Smooth muscle cell (in vitro differentiated cells): Measurements from ENCODE around the gene LRRC23. TPM values are rescaled to one million over a fixed set of nuclear protein-coding genes. Genes with fewer than 3 reads are reported as not detected.
A peak's percentile ranks its signal among the peaks of the same experiment; 100 is the strongest.

ENCODE experiments used
- DNase-seq: peaks from one replicate; lab custom pipeline; 2025; ENCODE audit not compliant: unreplicated experiment; lab: John Stamatoyannopoulos, UW
- H2AFZ ChIP-seq: fragments of 200-600 bp; sonication (generic); 2 replicates; pipeline ENCODE4 v1.6.0; 2016; ENCODE audit warnings: antibody characterized with exemption, low read depth, mild to moderate bottlenecking
- H3F3A ChIP-seq: fragments of 200-600 bp; sonication (generic); 2 replicates; pipeline ENCODE4 v1.6.0; 2017; ENCODE audit warnings: antibody characterized with exemption, low read depth
- H3K27ac ChIP-seq: fragments of 200-600 bp; sonication (generic); 2 replicates; pipeline ENCODE4 v1.5.1; 2016; ENCODE audit warnings: low read depth, mild to moderate bottlenecking
- H3K27me3 ChIP-seq: fragments of 200-600 bp; sonication (generic); 2 replicates; pipeline ENCODE4 v1.6.1; 2016; ENCODE audit warnings: low read depth, mild to moderate bottlenecking
- H3K36me3 ChIP-seq: fragments of 200-600 bp; sonication (generic); 2 replicates; pipeline ENCODE4 v1.5.1; 2016; ENCODE audit warnings: low read depth
- H3K4me1 ChIP-seq: fragments of 200-600 bp; sonication (generic); 2 replicates; pipeline ENCODE4 v1.5.1; 2016; ENCODE audit warnings: low read depth
- H3K4me2 ChIP-seq: fragments of 200-600 bp; sonication (generic); 2 replicates; pipeline ENCODE4 v1.6.0; 2016; ENCODE audit warnings: mild to moderate bottlenecking
- H3K4me3 ChIP-seq: fragments of 200-600 bp; sonication (generic); 2 replicates; pipeline ENCODE4 v1.5.1; 2016; ENCODE audit warnings: mild to moderate bottlenecking
- H3K79me2 ChIP-seq: fragments of 200-600 bp; sonication (generic); 2 replicates; pipeline ENCODE4 v1.6.0; 2016; ENCODE audit warnings: low read depth, mild to moderate bottlenecking
- H3K9ac ChIP-seq: fragments of 200-600 bp; sonication (generic); 2 replicates; pipeline ENCODE4 v1.6.0; 2016; ENCODE audit warnings: low read depth
- H3K9me3 ChIP-seq: fragments of 200-600 bp; sonication (generic); replicated peaks from 2 replicates; pipeline ENCODE4 v1.5.1; 2016; ENCODE audit warnings: low read depth
- H4K20me1 ChIP-seq: fragments of 200-600 bp; sonication (generic); 2 replicates; pipeline ENCODE4 v1.6.0; 2016; ENCODE audit warnings: low read depth
- CTCF ChIP-seq: fragments of 200-600 bp; sonication (generic); IDR thresholded peaks from 2 replicates; pipeline ENCODE4 v1.5.1; 2017; ENCODE audit warnings: borderline replicate concordance, mild to moderate bottlenecking, antibody characterized with exemption; ENCODE audit not compliant: insufficient read depth, poor library complexity, severe bottlenecking
- WGBS: methylation state at CpG from one replicate; pipeline ENCODE4 v1.1.7; 2016; ENCODE audit warnings: low lambda C conversion rate; 5-methylcytosine and 5-hydroxymethylcytosine counted together
- polyA plus RNA-seq: library from polyadenylated mRNA; unstranded; fragments of >200 nt; fragmentation: Nextera tagmentation; extraction: Ambion mirVana; gene quantifications from 2 replicates; pipeline ENCODE4 v1.2.1, GENCODE V29; 2016
- total RNA-seq: library from RNA; depleted of rRNA; stranded (reverse); fragments of >200 nt; gene quantifications from 2 replicates; pipeline ENCODE4 v1.2.3, GENCODE V29; 2014

The LRRC23 gene
- total and polyA plus RNA-seq, 2 experiments from 2014 or later: 14.2 to 19.5 TPM

- H3K4me2 ChIP-seq: no peak overlapping the region
- no peak overlapping the region for H3K9ac ChIP-seq
- H3K9me3 ChIP-seq: no peaks in the 10 kb centered on the region
- peaks cover 9% of the 10 kb centered on the region for H4K20me1 ChIP-seq
- no peak overlapping the region for H3K27ac ChIP-seq
- H3K27me3 ChIP-seq: no peaks in the 10 kb centered on the region
- no peak for TF ChIP-seq CTCF
- H3K36me3 ChIP-seq: no peaks in the 10 kb centered on the region
- no peak overlapping the region for H2AFZ ChIP-seq
- peaks cover 12% of the 10 kb centered on the region for H3K79me2 ChIP-seq
- H3F3A ChIP-seq: peaks cover 16% of the 10 kb centered on the region
- no peak for DNase-seq
- no peak overlapping the region for H3K4me3 ChIP-seq
- H3K4me1 ChIP-seq: peaks cover 29% of the 10 kb centered on the region
- 94% methylated on average over 10 of the region's 10 CpGs for WGBS
These were observed 18.5 kb downstream of the LRRC23 start for GRCh38 chr12:6923003-6923732.

- no peak for TF ChIP-seq CTCF
- Histone ChIP-seq H3K79me2 (peaks cover 19% of the 10 kb centered on the region), H3K9me3 (no peaks in the 10 kb centered on the region), H3K4me1 (peaks cover 29% of the 10 kb centered on the region), H4K20me1 (peaks cover 10% of the 10 kb centered on the region), H3K9ac (no peak overlapping the region), H3K36me3 (no peaks in the 10 kb centered on the region), H3K4me2 (no peak overlapping the region), H3K27ac (no peak overlapping the region), H3K27me3 (no peaks in the 10 kb centered on the region), H3F3A (peaks cover 16% of the 10 kb centered on the region), H2AFZ (no peak overlapping the region), H3K4me3 (no peak overlapping the region)
- WGBS: 87% methylated on average over 6 of the region's 6 CpGs
- DNase-seq: no peak
These were observed 19.2 kb downstream of the LRRC23 start for GRCh38 chr12:6923851-6924250.

- no peaks in the 10 kb centered on the region for H3K36me3 ChIP-seq
- H3K9me3 ChIP-seq: no peaks in the 10 kb centered on the region
- H3K27ac ChIP-seq: peak overlapping the region; percentile 77
- no peak for DNase-seq
- WGBS: 20% methylated on average over 1 of the region's 1 CpG
- H3F3A ChIP-seq: peaks cover 16% of the 10 kb centered on the region
- no peak for TF ChIP-seq CTCF
- H2AFZ ChIP-seq: no peak overlapping the region
- H4K20me1 ChIP-seq: peaks cover 15% of the 10 kb centered on the region
- peaks cover 32% of the 10 kb centered on the region for H3K79me2 ChIP-seq
- H3K9ac ChIP-seq: no peak overlapping the region
- peaks cover 40% of the 10 kb centered on the region for H3K4me1 ChIP-seq
- H3K27me3 ChIP-seq: no peaks in the 10 kb centered on the region
- peak overlapping the region; percentile 63 for H3K4me2 ChIP-seq
- H3K4me3 ChIP-seq: no peak overlapping the region
These were observed 20.6 kb downstream of the LRRC23 start for GRCh38 chr12:6925239-6925539.

DNA sequence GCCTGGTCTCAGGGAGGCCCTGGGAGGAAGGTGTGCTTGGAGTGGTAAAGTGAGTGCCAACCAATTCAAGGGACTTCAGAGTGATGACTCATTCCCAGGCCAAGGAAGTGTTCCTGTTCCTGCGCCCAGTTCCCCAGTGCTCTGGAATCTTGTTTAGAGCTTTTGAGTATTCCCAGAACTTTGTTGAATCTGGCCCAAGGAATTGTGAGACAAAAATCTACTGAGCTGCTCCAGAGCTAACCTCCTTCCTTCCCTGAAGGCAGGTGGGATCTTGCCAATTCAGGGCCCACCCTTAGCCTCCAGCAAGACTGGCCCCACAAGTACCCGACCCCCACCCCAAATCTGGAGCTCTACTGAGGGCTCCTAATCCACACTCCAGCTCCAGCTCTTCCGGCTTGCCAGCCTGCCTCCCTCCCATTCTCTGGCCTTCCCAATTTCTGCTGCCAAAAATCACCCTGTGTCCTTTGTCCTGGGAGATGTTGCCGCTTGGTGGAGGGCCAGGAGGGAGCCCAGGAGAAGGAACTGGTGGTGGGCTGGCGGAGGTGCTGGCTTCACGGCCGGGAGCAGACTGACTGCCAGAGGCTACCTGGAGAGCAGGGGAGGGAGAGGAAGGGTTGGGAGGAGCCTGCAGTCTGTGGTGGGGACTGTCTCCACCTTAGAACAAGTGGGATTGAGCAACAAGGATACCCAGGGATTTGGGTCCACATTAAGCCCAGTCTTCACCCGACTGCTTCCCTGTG, 21.1 kb downstream of the LRRC23 start:
- peaks cover 42% of the 10 kb centered on the region for H3K4me1 ChIP-seq
- H4K20me1 ChIP-seq: peaks cover 20% of the 10 kb centered on the region
- peaks cover 17% of the 10 kb centered on the region for H3F3A ChIP-seq
- no peak for DNase-seq
- TF ChIP-seq CTCF: no peak
- no peaks in the 10 kb centered on the region for H3K9me3 ChIP-seq
- no peaks in the 10 kb centered on the region for H3K27me3 ChIP-seq
- H3K4me3 ChIP-seq: peak overlapping the region; percentile 98
- no peaks in the 10 kb centered on the region for H3K36me3 ChIP-seq
- H3K79me2 ChIP-seq: peaks cover 37% of the 10 kb centered on the region
- peak overlapping the region; percentile 85 for H3K4me2 ChIP-seq
- H3K9ac ChIP-seq: no peak overlapping the region
- peak overlapping the region; percentile 8 for H2AFZ ChIP-seq
- H3K27ac ChIP-seq: peak overlapping the region; percentile 77
- WGBS: 2% methylated on average over 8 of the region's 8 CpGs
